H9 (cell line): ENCODE data around the gene RRP15. TPM values are rescaled to one million over a fixed set of nuclear protein-coding genes. Genes with fewer than 3 reads are reported as not detected.

ENCODE experiments used
- DNase-seq: peaks from one replicate; pipeline ENCODE4 v3.0.0-alpha.2; 2017
- H2AFZ ChIP-seq: one replicate; pipeline ENCODE4 v1.6.1; 2013; ENCODE audit warnings: mild to moderate bottlenecking, low read length, control low read depth, moderate library complexity
- H2AK5ac ChIP-seq: 2 replicates; pipeline ENCODE4 v1.6.1; 2013; ENCODE audit warnings: low read length, control low read depth, mixed read lengths; ENCODE audit not compliant: insufficient read length
- H2BK120ac ChIP-seq: one replicate; pipeline ENCODE4 v1.6.1; 2013; ENCODE audit warnings: low read depth, mild to moderate bottlenecking, low read length, control low read depth, inconsistent platforms; ENCODE audit not compliant: poor library complexity, severe bottlenecking
- H2BK12ac ChIP-seq: 2 replicates; pipeline ENCODE4 v1.6.1; 2013; ENCODE audit warnings: low read length, control low read depth, mixed read lengths, low read depth; ENCODE audit not compliant: insufficient read length
- H2BK15ac ChIP-seq: 2 replicates; pipeline ENCODE4 v1.6.1; 2013; ENCODE audit warnings: low read depth, low read length, control low read depth
- H2BK20ac ChIP-seq: one replicate; pipeline ENCODE4 v1.6.1; 2013; ENCODE audit warnings: low read depth, mild to moderate bottlenecking, low read length, control low read depth, inconsistent platforms; ENCODE audit not compliant: poor library complexity, severe bottlenecking
- H2BK5ac ChIP-seq: 2 replicates; pipeline ENCODE4 v1.6.1; 2013; ENCODE audit warnings: low read length, control low read depth, mixed read lengths; ENCODE audit not compliant: insufficient read length
- H3K14ac ChIP-seq: 2 replicates; pipeline ENCODE4 v1.6.1; 2013; ENCODE audit warnings: low read length, control low read depth; ENCODE audit not compliant: insufficient read depth
- H3K18ac ChIP-seq: 2 replicates; pipeline ENCODE4 v1.6.1; 2013; ENCODE audit warnings: low read depth, mild to moderate bottlenecking, mixed read lengths, low read length, control low read depth; ENCODE audit not compliant: insufficient read length
- H3K23ac ChIP-seq: 2 replicates; pipeline ENCODE4 v1.6.1; 2013; ENCODE audit warnings: low read length, control low read depth, mixed read lengths, low read depth; ENCODE audit not compliant: insufficient read length
- H3K23me2 ChIP-seq: 2 replicates; pipeline ENCODE4 v1.6.1; 2013; ENCODE audit warnings: low read depth, mild to moderate bottlenecking, mixed read lengths, low read length, control low read depth; ENCODE audit not compliant: insufficient read length, poor library complexity, severe bottlenecking
- H3K27ac ChIP-seq: 2 replicates; pipeline ENCODE4 v1.5.1; 2013; ENCODE audit warnings: low read length, control low read depth, mixed read lengths, low read depth; ENCODE audit not compliant: insufficient read length
- H3K27me3 ChIP-seq: 2 replicates; pipeline ENCODE4 v1.6.1; 2013; ENCODE audit warnings: low read length, control low read depth, inconsistent platforms; ENCODE audit not compliant: insufficient read depth
- H3K4ac ChIP-seq: 2 replicates; pipeline ENCODE4 v1.6.1; 2013; ENCODE audit warnings: low read depth, mild to moderate bottlenecking, control low read depth, inconsistent platforms, low read length, moderate library complexity
- H3K4me1 ChIP-seq: 2 replicates; pipeline ENCODE4 v1.6.1; 2013; ENCODE audit warnings: low read length, control low read depth, inconsistent platforms; ENCODE audit not compliant: insufficient read depth
- H3K4me2 ChIP-seq: 2 replicates; pipeline ENCODE4 v1.6.1; 2013; ENCODE audit warnings: low read length, control low read depth, mixed read lengths; ENCODE audit not compliant: insufficient read length, insufficient read depth
- H3K56ac ChIP-seq: 2 replicates; pipeline ENCODE4 v1.6.1; 2013; ENCODE audit warnings: low read depth, mild to moderate bottlenecking, mixed read lengths, low read length, control low read depth; ENCODE audit not compliant: insufficient read length
- H3K79me1 ChIP-seq: 2 replicates; pipeline ENCODE4 v1.6.1; 2013; ENCODE audit warnings: low read depth, mild to moderate bottlenecking, moderate library complexity, low read length, control low read depth, inconsistent platforms; ENCODE audit not compliant: insufficient read depth, poor library complexity, severe bottlenecking
- H3K79me2 ChIP-seq: 2 replicates; pipeline ENCODE4 v1.6.1; 2013; ENCODE audit warnings: low read length, control low read depth, inconsistent platforms; ENCODE audit not compliant: insufficient read depth
- H3K9ac ChIP-seq: 2 replicates; pipeline ENCODE4 v1.6.1; 2013; ENCODE audit warnings: low read length, control low read depth, mixed read lengths; ENCODE audit not compliant: insufficient read length; ENCODE audit errors: extremely low read depth
- H3K9me3 ChIP-seq: one replicate; pipeline ENCODE4 v1.6.1; 2013; ENCODE audit warnings: low read depth, low read length, inconsistent platforms; ENCODE audit not compliant: control insufficient read depth
- H3T11ph ChIP-seq: one replicate; pipeline ENCODE4 v1.6.1; 2013; ENCODE audit warnings: mild to moderate bottlenecking, low read length, control low read depth, inconsistent platforms
- H4K20me1 ChIP-seq: one replicate; pipeline ENCODE4 v1.6.1; 2013; ENCODE audit not compliant: control insufficient read depth, insufficient read length, insufficient read depth
- H4K5ac ChIP-seq: 2 replicates; pipeline ENCODE4 v1.6.1; 2013; ENCODE audit warnings: low read depth, mild to moderate bottlenecking, mixed read lengths, low read length, control low read depth; ENCODE audit not compliant: insufficient read length
- H4K8ac ChIP-seq: replicated peaks from 2 replicates; pipeline ENCODE4 v1.6.1; 2013; ENCODE audit warnings: low read length, control low read depth, mixed read lengths, low read depth; ENCODE audit not compliant: insufficient read length
- H4K91ac ChIP-seq: 2 replicates; pipeline ENCODE4 v1.6.1; 2013; ENCODE audit warnings: low read depth, mild to moderate bottlenecking, moderate library complexity, mixed read lengths, low read length, control low read depth; ENCODE audit not compliant: insufficient read length
- H3K27ac Mint-ChIP-seq, 3 experiments: 2 replicates in 2 of 3; 3 replicates in 1 of 3; pipeline ENCODE4 v1.8.0; 2020 to 2021; ENCODE audit warnings: mixed read lengths in 3 of 3, mild to moderate bottlenecking in 1 of 3, moderate library complexity in 1 of 3
- H3K27me3 Mint-ChIP-seq: 2 replicates; pipeline ENCODE4 v1.8.0; 2021; ENCODE audit warnings: low read depth, mild to moderate bottlenecking, moderate library complexity, mixed read lengths
- H3K36me3 Mint-ChIP-seq, 3 experiments: 2 replicates in 2 of 3; 3 replicates in 1 of 3; pipeline ENCODE4 v1.8.0; 2020 to 2021; ENCODE audit warnings: low read depth in 3 of 3, mixed read lengths in 3 of 3; ENCODE audit not compliant: insufficient read depth in 1 of 3
- H3K4me1 Mint-ChIP-seq, 2 experiments: 2 replicates each; pipeline ENCODE4 v1.8.0; 2020; ENCODE audit warnings: mixed read lengths in 2 of 2
- H3K4me3 Mint-ChIP-seq, 2 experiments: 2 replicates in 1 of 2; 3 replicates in 1 of 2; pipeline ENCODE4 v1.8.0; 2020 to 2021; ENCODE audit warnings: mild to moderate bottlenecking in 2 of 2, mixed read lengths in 2 of 2, moderate library complexity in 1 of 2
- H3K9me3 Mint-ChIP-seq, 2 experiments: 2 replicates in 1 of 2; 3 replicates in 1 of 2; pipeline ENCODE4 v1.8.0; 2020; ENCODE audit warnings: mild to moderate bottlenecking in 2 of 2, mixed read lengths in 2 of 2, moderate library complexity in 1 of 2
- total RNA-seq: library from RNA; stranded (reverse); gene quantifications from 2 replicates; pipeline ENCODE4 v1.2.1, GENCODE V29; 2021
- TF ChIP-seq, protein P1 (sequence below): fragments of 200-600 bp; sonication (generic); conservative IDR thresholded peaks from 3 replicates; pipeline ENCODE4 v1.8.0; 2021; ENCODE audit warnings: antibody characterized with exemption, mild to moderate bottlenecking

Gene RRP15
- total RNA-seq, 1 experiment from 2014 or later, result 48.7 TPM

DNA sequence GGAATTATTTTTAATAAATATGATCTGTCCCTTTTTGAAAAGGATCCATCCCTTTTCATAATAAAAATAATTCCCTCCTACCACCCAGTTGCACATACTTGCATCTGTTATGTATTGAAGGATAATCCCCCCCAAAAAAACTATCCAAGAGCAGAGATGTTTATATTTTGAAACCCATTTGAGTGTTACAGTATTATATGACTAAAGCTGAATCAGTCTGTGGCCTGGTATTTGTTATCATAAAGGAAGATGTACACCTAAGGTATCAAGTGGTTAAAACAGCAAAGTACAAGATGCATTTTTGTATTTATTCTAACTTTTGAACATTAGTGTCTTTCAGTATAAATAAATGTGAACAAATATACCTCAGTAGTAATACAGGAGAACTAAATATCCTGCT, 47.3 kb downstream of the RRP15 start:
- H2BK120ac ChIP-seq, result no peak overlapping the region
- H3K4me1 ChIP-seq, result no peaks in the 10 kb centered on the region
- H3K9me3 ChIP-seq, result no peaks in the 10 kb centered on the region
- no peak overlapping the region for H3K4me2 ChIP-seq
- Mint-ChIP-seq H3K4me1 (peaks cover 4 to 6% of the 10 kb centered on the region in 2 experiments; a peak in 2 of 4 replicates), H3K9me3 (no peaks in the 10 kb centered on the region), H3K27me3 (no peaks in the 10 kb centered on the region), H3K4me3 (no peak overlapping the region), H3K27ac (no peak overlapping the region), H3K36me3 (peaks cover 11 to 24% (median 20%) of the 10 kb centered on the region in 3 experiments; a peak in 6 of 7 replicates)
- H4K91ac ChIP-seq, result no peak overlapping the region
- H3K23me2 ChIP-seq, result no peaks in the 10 kb centered on the region
- no peak overlapping the region for H2BK5ac ChIP-seq
- H3K18ac ChIP-seq, result no peak overlapping the region
- no peaks in the 10 kb centered on the region for H3K27me3 ChIP-seq
- H3K14ac ChIP-seq, result no peak overlapping the region
- no peak overlapping the region for H3K23ac ChIP-seq
- H3K79me2 ChIP-seq, result no peaks in the 10 kb centered on the region
- H4K5ac ChIP-seq, result no peak overlapping the region
- H4K8ac ChIP-seq, result no peak overlapping the region
- DNase-seq, result no peak
- no peak overlapping the region for H2BK15ac ChIP-seq
- H3K4ac ChIP-seq, result no peak overlapping the region
- no peaks in the 10 kb centered on the region for H3K79me1 ChIP-seq
- no peak overlapping the region for H2AFZ ChIP-seq
- no peak overlapping the region for H3K9ac ChIP-seq
- no peak overlapping the region for H3T11ph ChIP-seq
- no peak overlapping the region for H3K56ac ChIP-seq
- H2AK5ac ChIP-seq, result no peak overlapping the region
- TF ChIP-seq, protein P1, sequence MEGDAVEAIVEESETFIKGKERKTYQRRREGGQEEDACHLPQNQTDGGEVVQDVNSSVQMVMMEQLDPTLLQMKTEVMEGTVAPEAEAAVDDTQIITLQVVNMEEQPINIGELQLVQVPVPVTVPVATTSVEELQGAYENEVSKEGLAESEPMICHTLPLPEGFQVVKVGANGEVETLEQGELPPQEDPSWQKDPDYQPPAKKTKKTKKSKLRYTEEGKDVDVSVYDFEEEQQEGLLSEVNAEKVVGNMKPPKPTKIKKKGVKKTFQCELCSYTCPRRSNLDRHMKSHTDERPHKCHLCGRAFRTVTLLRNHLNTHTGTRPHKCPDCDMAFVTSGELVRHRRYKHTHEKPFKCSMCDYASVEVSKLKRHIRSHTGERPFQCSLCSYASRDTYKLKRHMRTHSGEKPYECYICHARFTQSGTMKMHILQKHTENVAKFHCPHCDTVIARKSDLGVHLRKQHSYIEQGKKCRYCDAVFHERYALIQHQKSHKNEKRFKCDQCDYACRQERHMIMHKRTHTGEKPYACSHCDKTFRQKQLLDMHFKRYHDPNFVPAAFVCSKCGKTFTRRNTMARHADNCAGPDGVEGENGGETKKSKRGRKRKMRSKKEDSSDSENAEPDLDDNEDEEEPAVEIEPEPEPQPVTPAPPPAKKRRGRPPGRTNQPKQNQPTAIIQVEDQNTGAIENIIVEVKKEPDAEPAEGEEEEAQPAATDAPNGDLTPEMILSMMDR, result no peak
- no peak overlapping the region for H3K27ac ChIP-seq
- no peak overlapping the region for H2BK20ac ChIP-seq
- no peaks in the 10 kb centered on the region for H4K20me1 ChIP-seq
- H2BK12ac ChIP-seq, result no peak overlapping the region
